Skin epidermis (tissue), 12 donors: ENCODE data around the gene MAD1L1.
"Not testable (repeated sequence)": the region's sequence is repeated elsewhere in the genome, so short reads cannot be mapped to it uniquely, and the experiment has no call there.

Experiments
- H3K27ac ChIP-seq, 21 experiments: fragments of 200-600 bp; sonication (generic) in 11 of 21; one replicate each; pipeline ENCODE4 v1.5.0; 2020; ENCODE audit warnings: mild to moderate bottlenecking in 3 of 21, inconsistent platforms in 2 of 21, moderate library complexity in 2 of 21
- H3K4me3 ChIP-seq, 7 experiments: fragments of 200-600 bp; sonication (generic) in 2 of 7; one replicate each; pipeline ENCODE4 v1.5.0; 2020; ENCODE audit warnings: inconsistent platforms in 2 of 7, mild to moderate bottlenecking in 2 of 7, moderate library complexity in 1 of 7

Gene MAD1L1

DNA sequence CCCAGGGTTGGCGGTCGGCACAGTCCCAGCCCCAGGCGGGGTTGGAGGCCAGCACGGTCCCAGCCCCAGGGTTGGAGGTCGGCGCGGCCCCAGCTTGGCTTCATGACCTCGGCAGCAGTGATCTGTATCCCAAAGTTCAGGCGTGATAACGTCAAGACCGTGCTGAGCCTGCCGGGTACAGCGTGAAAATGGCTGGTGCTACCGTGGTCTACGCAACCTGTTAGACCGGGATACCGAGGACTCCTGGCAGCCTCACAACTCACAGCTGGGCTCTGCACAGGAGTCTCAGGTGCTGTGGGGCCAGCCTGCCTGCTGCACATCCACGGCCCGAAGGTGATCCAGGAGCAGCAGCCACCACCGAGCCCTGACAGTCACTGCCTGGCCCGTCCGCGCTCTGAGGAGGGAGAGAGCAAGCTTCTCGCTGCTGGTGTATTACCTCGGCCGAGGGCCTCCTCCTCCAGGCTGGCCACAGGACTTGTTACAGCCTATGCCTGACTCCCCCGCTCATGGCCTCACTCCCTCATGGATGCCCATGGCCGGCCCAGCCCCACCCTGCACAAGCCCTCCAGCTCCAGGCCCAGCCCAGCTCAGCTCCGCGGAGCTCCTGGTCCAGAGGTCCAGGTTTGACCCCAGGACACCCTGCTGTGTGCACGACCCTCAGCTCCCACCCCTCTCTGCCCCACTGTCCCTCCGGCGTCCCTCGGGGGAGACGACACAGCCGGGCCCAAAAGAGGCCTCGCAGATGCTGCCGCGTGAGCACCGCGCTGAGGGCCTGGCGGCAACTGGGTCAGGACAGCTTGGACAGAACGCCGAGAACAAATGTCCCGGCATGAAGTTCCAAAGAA lies 406.6 kb downstream of the MAD1L1 start:
- Histone ChIP-seq H3K4me3 (no peak overlapping the region), H3K27ac (no peak overlapping the region)

DNA sequence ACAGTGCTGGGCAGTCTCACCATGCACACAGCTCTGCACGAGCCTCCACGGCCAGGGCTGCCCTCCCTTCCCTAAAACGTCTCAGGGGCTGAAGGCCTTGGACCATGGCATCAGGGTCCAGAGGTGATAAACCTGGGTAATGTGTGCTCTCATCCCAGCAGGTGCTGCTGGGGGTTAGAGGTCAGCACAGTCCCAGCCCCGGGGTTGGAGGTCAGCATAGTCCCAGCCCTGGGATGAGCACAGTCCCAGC lies 407.2 kb downstream of the MAD1L1 start:
- not testable (repeated sequence) for H3K27ac ChIP-seq, H3K4me3 ChIP-seq

DNA sequence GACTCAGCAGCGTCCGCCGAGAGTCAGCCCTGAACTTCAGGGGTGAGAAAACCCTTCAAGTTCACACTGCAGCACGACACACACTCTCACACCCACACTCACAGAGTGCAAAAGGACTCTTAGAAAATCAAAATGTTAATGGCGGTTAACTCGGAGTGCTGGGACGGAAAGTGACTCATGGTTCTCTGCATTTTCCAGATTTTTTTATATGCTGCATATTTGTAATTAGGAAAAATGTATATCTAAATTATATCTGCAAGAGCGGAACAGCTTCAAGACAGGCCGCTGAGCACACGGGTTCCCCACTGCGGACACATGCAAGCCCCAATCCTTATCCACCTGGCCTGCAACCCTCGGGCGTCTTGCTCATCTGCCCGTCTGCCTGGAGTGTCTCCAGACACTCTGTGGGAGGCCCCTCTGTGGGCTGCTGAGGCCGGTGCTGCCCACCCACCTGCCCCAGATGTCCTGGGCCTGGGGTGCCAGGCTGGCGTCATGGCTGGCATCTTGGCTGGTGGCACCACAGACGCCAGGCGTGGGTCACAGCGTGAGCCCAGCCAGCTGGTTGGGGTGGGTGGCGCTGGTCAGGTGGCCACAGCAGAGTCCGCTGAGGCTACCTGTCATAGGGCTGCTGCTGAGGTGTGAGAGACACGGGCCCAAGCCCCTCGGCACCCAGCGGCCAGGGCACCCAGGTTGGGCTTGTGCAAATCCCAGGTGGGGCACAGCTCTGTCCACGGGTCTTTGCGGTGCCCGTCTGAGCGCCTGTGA lies 407.7 kb downstream of the MAD1L1 start:
- H3K4me3 ChIP-seq, H3K27ac ChIP-seq: not testable (repeated sequence)

DNA sequence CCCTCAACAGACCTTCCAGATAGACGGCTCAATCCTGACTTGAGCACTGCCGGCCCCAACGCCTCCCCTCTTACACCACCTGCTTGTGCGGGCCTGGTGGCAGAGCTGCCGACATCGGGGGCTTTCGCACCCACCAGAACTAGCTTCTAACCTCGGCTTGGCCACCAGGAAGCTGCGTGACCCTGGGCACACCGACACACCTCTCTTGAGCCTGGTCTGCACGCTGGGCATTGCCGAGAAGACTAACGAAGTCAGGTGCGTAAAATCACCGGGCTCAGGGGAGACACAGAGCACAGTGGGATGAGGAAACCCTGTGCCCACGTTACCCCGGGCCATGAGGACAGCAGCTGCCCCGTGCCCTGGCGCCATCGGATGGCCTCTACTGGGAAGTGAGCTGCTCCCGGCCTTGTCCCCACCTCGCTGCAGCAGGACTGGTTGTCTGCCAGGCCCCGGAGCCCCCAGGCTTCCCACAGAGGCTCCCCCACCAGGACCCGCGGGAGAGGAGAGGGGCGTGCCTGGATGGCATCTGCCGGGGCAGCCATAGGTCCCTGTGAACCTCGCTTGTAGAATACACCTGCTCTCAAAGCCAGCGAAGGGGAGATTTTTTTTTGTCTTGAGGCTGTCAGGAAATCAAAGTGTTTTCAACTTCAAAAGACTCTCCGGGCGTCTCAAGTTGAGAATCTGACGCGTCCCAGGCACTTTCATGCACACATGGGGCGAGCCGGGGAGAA lies 408.4 kb downstream of the MAD1L1 start:
- H3K4me3 ChIP-seq, H3K27ac ChIP-seq: not testable (repeated sequence)

DNA sequence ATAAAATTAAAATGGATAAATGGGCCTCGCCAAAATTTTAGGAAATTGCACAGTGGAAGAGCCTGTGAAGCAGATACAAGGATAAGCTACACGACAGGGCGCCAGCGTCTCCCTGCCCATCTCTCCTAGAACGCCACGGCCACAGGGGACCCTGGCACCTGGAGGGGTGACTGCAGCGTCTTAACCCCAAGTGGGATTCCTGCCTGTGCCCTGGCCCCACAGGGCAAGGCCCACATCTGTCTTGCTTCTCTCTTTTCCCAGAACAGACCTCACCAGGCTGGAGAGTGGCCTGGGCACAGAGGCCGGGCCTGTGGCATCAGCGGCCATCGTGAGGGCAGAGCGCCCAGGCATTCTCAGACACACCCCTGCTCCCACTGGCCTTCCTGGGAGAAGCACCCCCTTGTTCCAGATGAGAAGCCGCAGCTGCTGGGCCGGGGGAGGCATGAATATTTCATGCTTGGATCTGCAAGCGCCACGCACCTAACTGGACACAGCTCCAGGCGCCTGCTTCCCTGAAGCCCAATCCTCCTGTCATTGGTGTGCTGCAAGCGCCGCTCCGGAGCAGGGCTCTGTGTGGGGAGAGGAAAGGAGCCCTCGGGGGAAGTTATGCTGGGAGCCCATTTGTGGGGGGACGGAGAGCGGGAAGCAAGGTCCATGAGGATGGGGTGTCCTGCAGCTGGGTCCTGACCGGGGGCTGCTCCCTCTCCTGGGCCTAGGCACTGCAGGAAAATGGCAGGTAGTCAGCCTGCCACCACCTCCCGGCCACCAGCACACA lies 409.2 kb downstream of the MAD1L1 start:
- no peak overlapping the region for H3K4me3 ChIP-seq
- no peak overlapping the region for H3K27ac ChIP-seq

DNA sequence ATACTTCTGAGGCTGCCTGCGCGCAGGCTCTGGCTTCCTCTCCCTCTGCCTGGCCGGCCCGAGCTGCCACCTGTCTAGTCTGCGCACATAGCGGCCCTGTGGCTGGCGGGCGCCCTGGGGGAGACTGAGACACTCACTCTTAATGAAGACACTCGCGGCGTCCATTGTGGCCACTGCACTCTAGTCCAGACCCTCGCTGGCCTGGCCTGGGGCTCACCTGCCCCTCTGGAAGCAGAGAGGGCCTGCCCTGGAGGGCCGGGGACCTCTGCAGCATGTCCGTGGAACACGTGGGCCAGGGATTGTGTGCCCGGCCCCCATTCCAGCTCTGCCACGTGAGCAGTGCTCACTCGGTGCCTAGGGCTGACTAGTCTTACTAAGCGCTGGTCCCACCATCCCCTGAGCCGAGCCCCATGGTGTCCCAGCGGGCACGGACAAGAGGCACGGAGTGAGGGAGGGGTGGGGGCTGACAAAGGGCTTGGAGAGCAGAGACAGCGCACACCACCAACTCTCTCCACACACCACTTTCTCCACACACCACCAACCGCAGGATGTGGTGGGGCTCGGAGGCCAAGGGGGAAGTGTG lies 413.4 kb downstream of the MAD1L1 start:
- Histone ChIP-seq H3K27ac (no peak overlapping the region), H3K4me3 (no peak overlapping the region)

DNA sequence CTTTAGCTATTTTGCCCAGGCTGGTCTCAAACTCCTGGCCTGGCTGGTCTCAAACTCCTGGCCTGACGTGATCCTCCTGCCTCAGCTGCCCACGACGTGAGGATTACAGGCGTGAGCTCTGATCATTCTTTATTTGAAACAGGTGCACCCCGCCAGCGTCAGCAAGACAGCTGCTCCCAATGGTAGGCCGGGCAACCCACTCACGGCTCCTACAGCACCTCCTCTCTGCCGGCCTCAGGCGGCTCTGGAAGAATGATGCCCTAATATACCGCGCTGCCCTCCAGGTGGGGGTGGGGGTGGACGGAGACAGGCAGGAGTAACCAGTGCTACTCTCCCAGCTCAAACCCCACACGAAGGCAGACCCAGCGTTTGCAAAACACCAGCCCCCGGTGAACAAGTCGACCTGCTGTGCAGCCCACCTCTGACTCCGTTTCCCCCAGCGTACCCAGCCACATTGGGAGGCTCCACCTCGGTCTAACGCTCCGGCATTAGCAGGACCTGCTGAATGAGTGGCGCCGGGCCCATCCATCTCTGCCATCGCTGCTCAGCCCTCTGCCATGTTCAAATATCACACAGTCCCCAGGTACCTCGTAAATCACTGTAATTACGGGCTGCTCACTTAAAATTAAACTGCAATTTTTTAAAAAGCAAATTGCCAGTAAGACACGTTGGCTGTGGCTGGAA lies 414.0 kb downstream of the MAD1L1 start:
- H3K27ac ChIP-seq: no peak overlapping the region
- no peak overlapping the region for H3K4me3 ChIP-seq

DNA sequence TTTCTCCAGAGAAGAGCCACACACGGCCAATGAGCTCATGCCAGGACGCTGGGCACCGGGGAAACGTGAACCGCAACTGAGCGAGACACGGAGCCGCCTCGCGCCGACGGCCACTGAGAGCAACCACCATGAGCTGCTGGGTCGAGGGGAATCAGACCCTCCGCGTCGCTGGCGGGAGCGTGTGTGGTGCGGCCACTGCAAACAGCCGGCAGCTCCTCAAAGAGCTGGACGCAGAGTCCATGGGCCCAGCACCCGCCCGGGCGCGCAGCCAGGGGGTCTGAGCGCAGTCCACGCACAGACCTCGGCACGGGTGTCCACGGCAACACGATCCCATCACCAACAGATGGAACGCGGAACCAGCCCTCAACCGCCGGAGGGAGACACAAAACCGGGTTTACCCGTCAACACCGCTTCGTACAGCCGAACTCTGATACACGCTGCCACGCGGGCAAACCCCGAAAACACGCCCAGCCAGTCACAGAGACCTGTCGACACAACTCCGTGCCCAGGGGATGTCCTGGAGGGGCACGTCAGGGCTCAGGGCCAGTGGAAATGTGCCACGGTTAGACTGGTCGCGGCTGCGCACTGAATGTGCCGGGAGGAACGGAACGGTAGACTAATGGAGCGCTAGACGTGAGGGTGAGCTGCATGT lies 415.6 kb downstream of the MAD1L1 start:
- no peak overlapping the region for H3K27ac ChIP-seq
- no peak overlapping the region for H3K4me3 ChIP-seq

DNA sequence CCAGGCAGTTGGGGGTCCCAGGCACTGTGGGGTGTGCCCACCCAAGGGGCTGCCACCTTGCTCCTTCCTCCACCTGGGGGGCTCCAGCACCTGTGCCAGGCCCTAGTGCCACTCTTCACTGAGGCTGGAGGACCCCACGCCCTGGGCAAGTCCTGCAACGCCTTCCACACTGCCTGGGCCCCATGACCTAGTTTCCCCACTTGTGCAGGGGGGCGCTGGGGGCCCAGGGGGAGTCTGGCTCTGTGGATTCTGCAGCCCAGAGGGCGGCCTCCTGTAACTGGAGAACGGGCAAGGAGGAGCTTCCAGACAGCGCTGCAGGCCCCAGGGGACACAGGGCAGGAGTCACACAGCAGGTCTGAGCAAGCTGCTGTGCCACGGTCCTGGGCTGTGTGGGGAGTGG lies 416.3 kb downstream of the MAD1L1 start:
- H3K27ac ChIP-seq, H3K4me3 ChIP-seq: not testable (repeated sequence)

DNA sequence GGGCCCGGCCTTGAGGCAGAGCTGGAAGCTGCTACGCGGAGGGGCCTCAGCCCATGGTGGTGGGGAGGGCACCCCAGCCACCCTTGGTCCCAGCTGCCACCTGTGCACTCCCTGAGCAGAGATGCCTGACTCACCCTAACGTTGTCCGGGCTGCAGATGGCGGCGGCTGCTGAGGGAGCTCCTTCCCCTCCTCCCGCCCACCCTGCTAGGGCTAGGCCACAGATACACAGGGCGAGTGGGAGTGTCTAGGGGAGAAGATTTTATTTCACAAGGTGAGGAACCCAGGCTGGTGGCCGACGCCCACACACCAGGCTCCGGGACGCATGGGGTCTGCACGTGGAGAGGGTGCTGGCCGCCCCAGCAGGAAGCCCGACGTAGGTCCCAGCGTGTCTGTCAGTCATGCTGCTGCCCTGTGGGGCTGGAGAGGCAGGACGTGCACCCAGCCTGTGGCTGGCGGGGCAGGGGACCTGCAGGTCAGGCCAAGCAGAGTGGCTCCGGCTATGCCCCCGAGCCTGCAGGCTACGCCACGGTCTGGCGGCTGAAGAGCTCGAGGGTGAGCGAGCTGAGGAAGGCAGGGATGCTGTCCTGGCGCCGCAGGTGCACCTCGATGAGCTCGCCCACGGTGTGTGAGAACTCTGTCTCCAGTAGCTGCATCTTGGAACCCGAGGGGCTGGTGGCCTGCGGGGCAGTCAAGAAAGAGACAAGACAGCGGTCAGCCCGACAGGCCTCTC lies 417.0 kb downstream of the MAD1L1 start:
- not testable (repeated sequence) for H3K27ac ChIP-seq, H3K4me3 ChIP-seq

DNA sequence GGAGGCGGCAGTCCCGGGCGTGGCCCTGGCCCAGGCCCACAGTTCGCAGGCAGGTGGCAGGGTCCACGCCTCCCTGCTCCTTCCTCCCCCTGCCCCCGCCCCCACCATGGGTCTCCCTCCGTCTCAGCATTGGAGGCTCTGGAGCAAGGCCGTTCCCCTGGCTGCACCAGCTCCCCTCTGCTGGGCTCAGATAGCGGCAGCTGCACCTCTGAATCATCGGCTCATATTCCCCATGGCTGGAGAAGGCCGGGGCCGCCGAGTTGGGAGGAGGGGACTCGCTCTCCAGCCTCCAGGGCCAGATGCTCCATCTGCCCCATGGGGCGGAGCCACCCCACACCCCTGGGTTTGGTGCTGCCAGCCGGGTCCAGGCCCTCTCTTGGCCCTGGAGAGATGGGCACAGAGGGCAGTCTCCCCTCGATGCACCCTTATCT lies 417.7 kb downstream of the MAD1L1 start:
- H3K4me3 ChIP-seq: no peak overlapping the region
- H3K27ac ChIP-seq: no peak overlapping the region

DNA sequence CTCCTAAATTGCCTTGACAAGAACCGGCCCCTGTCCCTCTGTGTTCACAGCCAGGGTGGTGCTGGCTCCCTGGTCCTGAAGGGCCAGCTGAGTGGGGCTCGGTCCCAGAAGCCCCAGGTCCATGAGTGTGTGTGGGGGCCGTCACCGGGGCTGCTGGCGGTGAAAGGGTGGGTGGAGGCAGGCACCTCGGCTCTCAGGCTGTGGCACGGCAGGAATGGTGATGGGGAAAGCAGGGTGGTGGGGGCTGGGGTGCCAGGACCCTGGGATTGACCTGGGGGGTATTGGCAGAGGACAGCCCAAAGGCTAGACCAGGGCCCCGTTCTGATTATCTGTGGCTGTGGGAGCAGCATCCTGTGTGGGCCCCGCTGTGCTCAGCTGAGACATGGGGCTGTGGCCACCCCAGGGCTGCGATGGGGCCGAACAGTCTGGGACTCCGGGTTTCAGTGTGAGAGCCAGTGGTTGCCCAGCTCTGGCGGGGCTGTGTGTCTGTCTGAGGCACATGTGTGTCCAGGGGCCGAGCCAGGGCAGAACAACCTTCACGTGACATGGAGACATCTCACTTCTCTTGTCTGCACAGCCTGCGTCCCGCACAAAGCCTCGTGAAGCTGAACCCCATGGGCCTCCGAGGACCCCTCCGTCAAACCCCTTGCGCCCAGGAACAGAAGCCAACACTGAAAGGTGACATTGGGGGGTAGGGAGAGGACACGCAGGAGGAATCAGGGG lies 418.5 kb downstream of the MAD1L1 start:
- H3K27ac ChIP-seq: no peak overlapping the region

DNA sequence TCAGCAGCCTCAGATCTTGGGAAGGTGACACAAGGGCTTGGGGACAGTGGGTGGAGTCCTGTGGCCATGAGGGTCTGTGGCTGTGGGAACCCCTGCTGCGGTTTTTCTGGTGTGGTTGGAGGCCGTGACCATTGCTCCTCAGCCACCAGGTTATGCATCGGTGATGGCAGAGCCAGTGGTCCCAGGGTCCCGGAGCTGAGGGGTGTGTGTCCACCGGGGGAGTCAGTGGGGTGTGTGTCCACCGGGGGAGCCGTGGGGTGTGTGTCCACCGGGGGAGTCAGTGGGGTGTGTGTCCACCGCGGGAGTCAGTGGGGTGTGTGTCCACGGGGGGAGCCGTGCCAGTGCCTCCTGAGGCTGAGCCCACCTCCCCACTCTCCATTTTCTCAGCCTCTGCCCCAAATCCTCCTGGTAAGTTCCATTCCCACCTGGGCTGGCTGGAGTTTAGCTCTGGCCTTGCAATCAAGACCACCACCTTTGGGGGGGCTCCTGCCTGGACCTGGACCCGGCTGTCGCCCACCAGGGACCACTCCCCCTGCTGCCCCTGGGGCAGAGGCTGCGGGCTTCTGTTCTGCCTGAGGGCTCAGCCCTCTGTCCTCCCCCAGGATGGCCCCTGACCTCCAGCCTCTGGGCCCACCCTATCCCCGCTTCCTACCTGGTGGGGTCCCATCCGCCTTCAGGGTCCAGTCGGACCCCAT lies 419.2 kb downstream of the MAD1L1 start:
- no peak overlapping the region for H3K4me3 ChIP-seq
- peak overlapping the region in 1 of 21 experiments; percentile 71 for H3K27ac ChIP-seq

More for the DNA sequence above, 418.5 kb downstream of the MAD1L1 start:
- no peak overlapping the region for H3K4me3 ChIP-seq

DNA sequence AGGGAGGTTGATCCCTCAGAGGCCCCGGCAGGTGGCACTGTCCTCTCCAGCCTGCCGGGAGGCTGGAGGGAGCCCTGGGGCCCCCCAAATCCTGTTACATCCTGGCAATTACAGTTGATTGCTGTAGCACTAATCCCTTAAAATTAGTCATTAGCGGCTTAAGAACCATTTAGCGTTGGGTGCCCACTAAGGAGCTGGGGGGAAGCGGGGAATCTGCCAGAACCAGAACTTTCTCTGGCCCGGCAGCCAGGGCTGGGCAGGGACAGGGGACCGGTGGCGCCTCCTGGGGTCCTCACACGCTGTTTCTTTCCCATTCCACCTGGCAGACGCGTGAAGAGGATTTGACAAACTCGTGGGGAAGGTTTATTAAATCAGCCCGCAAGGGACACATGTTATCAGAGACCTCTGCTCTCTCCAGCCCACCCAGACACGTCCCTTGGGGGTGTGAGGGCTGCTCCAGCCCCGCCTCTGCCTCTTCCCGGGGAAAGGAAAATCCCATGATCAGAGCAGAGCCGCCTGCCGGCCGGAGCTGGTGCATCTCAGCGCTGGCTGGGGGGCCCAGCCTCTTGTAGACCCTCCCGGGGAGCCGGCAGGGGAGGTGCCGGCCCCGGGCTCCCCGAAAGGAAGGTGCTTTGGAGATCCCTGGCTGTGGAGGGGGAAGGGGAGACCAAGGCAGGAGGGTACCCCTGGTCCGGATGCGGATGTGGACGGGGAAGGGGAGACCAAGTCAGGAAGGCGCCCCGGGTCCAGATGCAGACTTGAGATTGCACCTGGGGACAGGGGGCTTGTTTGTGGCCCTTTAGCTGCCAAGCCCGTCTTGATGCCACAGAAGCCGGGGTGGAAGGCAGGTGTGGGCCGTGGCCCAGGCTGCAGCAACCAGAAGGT lies 420.0 kb downstream of the MAD1L1 start:
- Histone ChIP-seq H3K27ac (peak overlapping the region in 1 of 21 experiments; percentile 71), H3K4me3 (no peak overlapping the region)

DNA sequence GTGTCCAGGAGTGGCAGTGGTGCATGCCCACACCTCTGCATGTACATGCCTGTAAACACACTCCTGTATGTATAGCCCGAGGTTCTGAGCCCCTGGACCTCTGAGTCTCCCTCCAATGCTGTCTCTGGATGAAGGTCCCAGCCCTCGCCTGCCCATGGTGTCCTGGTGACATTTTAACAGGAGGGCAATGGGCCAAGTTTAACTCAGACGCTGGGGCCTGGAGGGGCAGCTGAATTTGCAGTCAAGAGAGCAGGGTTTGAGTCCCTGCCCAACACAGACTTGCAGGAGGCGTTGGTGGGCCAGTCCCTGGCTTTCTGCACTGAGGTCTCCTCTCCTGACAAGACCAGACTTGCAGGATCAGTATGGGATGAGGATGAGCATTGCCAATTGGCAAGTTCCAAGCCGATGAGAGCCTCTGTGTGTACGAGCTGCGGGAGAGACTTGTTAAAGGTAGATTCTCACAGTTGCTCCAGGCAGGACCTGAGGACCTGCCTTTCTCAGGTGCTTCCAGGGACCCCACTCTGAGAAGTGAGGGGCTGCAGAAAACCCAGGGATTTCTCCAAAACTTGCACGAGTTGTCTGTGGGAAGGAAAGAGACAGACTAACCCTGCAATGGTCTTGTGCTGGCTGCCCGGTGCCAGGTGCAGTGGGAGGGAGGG lies 420.8 kb downstream of the MAD1L1 start:
- peak overlapping the region in 1 of 21 experiments; percentile 71 for H3K27ac ChIP-seq
- no peak overlapping the region for H3K4me3 ChIP-seq
